Measurements from ENCODE around the gene CKAP2L. TPM values are rescaled to one million over a fixed set of nuclear protein-coding genes. Genes with fewer than 3 reads are reported as not detected.

Gene CKAP2L
- total RNA-seq, 1 donor from 2014 or later = 0.26 TPM

DNA sequence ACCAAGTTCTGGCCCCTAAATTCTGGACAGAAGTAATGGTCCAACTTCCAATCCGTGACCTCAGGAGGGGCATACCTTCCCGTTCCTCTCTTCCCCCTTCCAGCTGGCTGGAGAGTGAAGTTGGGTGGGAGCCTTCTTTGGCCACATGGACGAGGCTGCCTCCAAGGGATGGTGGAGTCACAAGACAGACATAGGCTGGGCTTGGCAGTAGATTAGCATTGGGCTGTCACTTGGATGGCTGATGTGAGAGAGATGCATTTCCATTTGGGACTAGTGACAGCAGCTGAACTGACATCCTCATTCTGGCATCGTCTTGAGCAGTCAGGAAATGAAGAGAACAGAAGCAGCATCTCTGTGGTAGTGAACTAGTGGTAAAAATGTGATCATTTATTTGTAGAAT is 31.0 kb downstream of the CKAP2L start:
- TF ChIP-seq, protein P1, sequence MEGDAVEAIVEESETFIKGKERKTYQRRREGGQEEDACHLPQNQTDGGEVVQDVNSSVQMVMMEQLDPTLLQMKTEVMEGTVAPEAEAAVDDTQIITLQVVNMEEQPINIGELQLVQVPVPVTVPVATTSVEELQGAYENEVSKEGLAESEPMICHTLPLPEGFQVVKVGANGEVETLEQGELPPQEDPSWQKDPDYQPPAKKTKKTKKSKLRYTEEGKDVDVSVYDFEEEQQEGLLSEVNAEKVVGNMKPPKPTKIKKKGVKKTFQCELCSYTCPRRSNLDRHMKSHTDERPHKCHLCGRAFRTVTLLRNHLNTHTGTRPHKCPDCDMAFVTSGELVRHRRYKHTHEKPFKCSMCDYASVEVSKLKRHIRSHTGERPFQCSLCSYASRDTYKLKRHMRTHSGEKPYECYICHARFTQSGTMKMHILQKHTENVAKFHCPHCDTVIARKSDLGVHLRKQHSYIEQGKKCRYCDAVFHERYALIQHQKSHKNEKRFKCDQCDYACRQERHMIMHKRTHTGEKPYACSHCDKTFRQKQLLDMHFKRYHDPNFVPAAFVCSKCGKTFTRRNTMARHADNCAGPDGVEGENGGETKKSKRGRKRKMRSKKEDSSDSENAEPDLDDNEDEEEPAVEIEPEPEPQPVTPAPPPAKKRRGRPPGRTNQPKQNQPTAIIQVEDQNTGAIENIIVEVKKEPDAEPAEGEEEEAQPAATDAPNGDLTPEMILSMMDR (IDR thresholded peaks at IDR 0.05; ENCODE audit: insufficient read depth, low read length, severe bottlenecking) = no peak
- Histone ChIP-seq H3K36me3 (ENCODE audit: control insufficient read depth, insufficient read depth, low read length) (no peaks in the 10 kb centered on the region), H3K27me3 (ENCODE audit: control insufficient read depth, insufficient read depth, low read length) (no peaks in the 10 kb centered on the region), H3K4me3 (ENCODE audit: low read depth, low read length) (no peak overlapping the region)
- FAIRE-seq = no peak
- DNase-seq (ENCODE audit: low read depth) = no peak

DNA sequence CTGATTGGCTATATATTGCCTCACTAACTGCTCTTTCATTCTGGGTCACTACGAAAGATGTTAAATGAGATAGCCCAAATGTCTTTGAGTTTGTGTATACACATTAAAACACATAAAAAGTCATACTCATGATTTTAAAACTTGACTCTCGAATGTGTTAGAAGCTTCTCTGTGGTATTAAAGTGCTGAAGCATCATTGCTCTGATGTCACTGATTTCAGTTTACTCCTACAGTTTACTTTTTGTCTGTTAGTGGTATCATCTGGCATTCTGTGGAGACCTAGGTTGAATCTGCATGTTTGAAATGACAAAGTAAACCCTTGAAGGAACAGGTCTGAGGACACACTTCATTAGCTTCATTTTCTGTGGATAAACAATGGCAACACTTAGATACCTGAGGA is 32.9 kb downstream of the CKAP2L start:
- no peak overlapping the region for H3K4me3 ChIP-seq (ENCODE audit: low read depth, low read length)
- FAIRE-seq (no peak), DNase-seq (ENCODE audit: low read depth) (no peak)
- H3K36me3 ChIP-seq (ENCODE audit: control insufficient read depth, insufficient read depth, low read length) = no peaks in the 10 kb centered on the region
- TF ChIP-seq, protein P1 (IDR thresholded peaks at IDR 0.05; ENCODE audit: insufficient read depth, low read length, severe bottlenecking) = no peak
- no peaks in the 10 kb centered on the region for H3K27me3 ChIP-seq (ENCODE audit: control insufficient read depth, insufficient read depth, low read length)

DNA sequence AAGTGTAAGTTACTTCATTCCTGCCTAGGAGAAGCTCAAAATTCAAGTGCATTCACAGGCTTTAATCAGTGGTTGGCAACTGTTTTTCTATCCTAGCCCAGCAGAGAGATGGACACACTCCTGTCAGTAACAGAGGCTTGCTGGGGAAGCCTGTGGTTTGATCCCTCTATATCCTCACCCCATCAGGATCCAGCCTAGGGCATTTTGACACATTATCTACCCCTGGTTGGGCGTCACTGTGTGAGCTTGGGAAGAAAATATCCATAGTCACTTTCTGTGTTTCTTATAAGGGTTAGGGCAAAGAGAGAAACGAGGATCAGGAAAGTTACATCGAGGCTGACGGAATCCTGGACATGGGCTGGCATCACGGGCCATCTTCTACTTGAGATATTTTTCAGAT is 33.6 kb downstream of the CKAP2L start:
- H3K36me3 ChIP-seq (ENCODE audit: control insufficient read depth, insufficient read depth, low read length) = no peaks in the 10 kb centered on the region
- TF ChIP-seq, protein P1 (IDR thresholded peaks at IDR 0.05; ENCODE audit: insufficient read depth, low read length, severe bottlenecking) = no peak
- no peak for DNase-seq (ENCODE audit: low read depth)
- no peak overlapping the region for H3K4me3 ChIP-seq (ENCODE audit: low read depth, low read length)
- H3K27me3 ChIP-seq (ENCODE audit: control insufficient read depth, insufficient read depth, low read length) = no peaks in the 10 kb centered on the region
- FAIRE-seq = no peak

DNA sequence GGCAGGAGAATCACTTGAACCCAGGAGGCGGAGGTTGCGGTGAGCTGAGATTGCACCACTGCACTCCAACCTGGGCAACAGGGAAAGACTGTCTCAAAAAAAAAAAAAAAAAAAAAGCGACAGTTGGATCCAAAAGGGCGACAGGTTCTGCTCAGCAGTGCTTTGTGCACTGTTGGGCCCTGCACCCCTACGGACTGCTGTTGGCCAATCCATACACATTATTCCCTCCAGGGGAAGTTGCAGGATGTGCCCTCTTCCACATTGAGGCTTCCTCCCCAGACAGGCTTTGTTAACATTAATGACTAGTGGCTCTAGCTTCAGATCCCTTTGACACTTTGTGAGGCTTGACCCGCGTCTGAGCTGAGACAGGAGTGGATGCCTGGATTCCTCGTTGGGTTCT is 34.2 kb downstream of the CKAP2L start:
- FAIRE-seq = no peak
- Histone ChIP-seq H3K4me3 (ENCODE audit: low read depth, low read length) (no peak overlapping the region), H3K27me3 (ENCODE audit: control insufficient read depth, insufficient read depth, low read length) (no peaks in the 10 kb centered on the region), H3K36me3 (ENCODE audit: control insufficient read depth, insufficient read depth, low read length) (no peaks in the 10 kb centered on the region)
- TF ChIP-seq, protein P1 (IDR thresholded peaks at IDR 0.05; ENCODE audit: insufficient read depth, low read length, severe bottlenecking) = no peak
- DNase-seq (ENCODE audit: low read depth) = no peak

DNA sequence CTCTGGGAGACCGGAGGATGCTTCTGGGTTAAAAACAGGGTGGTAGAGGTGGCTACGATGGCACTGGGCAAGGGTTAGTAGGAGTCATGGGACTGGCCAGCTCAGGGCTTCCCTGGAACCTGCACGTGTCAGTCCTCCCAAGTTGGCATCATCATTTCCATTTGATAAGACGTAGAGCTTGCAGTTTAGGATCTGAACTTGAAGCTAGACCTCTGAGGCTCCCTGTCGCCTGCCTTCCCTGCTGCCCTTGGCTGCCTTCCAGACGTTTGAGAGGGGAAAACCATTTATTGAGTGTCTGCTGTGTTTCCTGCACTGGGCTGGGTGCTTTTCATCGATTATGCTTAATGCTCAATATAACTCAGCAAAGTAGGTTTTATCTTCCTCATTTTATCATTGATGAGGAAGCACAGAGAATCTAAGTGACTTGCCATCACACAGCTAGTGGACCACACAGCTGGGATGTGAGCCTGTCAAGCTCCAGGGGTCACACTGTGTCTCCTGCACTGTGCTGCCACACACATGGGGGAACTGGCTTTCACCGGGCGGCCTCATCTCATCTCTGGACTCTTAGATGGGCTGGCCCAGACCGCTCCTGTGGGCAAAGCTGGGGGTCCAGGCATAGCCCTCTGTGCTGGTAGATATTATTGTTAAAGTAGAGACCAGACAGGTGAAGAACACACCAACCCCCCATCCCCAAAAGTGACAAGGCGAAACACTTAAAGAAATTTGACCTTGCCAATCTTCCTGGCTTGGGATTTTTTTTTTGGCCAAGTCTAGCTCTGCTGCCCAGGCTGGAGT is 35.8 kb downstream of the CKAP2L start:
- Histone ChIP-seq H3K36me3 (ENCODE audit: control insufficient read depth, insufficient read depth, low read length) (no peaks in the 10 kb centered on the region), H3K4me3 (ENCODE audit: low read depth, low read length) (no peak overlapping the region), H3K27me3 (ENCODE audit: control insufficient read depth, insufficient read depth, low read length) (no peaks in the 10 kb centered on the region)
- TF ChIP-seq, protein P1 (IDR thresholded peaks at IDR 0.05; ENCODE audit: insufficient read depth, low read length, severe bottlenecking) = no peak
- DNase-seq (ENCODE audit: low read depth) (no peak), FAIRE-seq (no peak)

DNA sequence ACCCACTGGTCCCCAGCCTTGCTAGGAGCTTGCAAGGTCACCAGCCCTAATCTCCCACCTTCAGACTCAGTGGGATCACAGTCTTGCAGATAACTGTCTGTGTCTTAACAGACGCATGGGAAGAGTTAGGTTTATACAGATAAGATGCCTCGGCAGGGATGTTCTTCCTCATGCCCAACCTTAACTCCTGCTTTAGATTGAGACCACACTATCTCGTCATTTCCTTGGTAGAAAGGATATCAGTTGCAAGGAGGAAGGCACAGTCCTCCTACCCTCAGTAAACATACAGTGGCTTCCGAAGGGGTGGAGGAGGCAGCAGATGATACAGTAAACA is 36.4 kb downstream of the CKAP2L start:
- H3K4me3 ChIP-seq (ENCODE audit: low read depth, low read length) = no peak overlapping the region
- H3K36me3 ChIP-seq (ENCODE audit: control insufficient read depth, insufficient read depth, low read length) = no peaks in the 10 kb centered on the region
- no peak for DNase-seq (ENCODE audit: low read depth)
- TF ChIP-seq, protein P1 (IDR thresholded peaks at IDR 0.05; ENCODE audit: insufficient read depth, low read length, severe bottlenecking) = no peak
- FAIRE-seq = no peak
- no peaks in the 10 kb centered on the region for H3K27me3 ChIP-seq (ENCODE audit: control insufficient read depth, insufficient read depth, low read length)
